OCI-LY3 (cell line): ENCODE results near the gene UBE2D3.

Experiments used
- H2AFZ ChIP-seq: fragments of 200-600, 300-600 bp; shearing (Covaris generic); 2 replicates; pipeline ENCODE4 v1.6.0; 2014; ENCODE audit warnings: antibody characterized with exemption, low read depth, low read length
- H3K27ac ChIP-seq: fragments of 200-600, 300-600 bp; sonication (generic); 2 replicates; pipeline ENCODE4 v1.5.1; 2014; ENCODE audit warnings: mild to moderate bottlenecking, low read length, moderate library complexity, mixed read lengths
- H3K27me3 ChIP-seq: fragments of 200-600, 300-600 bp; sonication (generic); 2 replicates; pipeline ENCODE4 v1.6.1; 2014; ENCODE audit warnings: low read depth, low read length, mixed read lengths
- H3K36me3 ChIP-seq: fragments of 200-600, 300-600 bp; sonication (generic); replicated peaks from 2 replicates; pipeline ENCODE3; 2014; ENCODE audit warnings: low read depth, low read length, mixed read lengths
- H3K4me1 ChIP-seq: fragments of 300-600, 200-600 bp; sonication (generic); 2 replicates; pipeline ENCODE4 v1.6.1; 2014; ENCODE audit warnings: low read length, mixed read lengths
- H3K4me2 ChIP-seq: fragments of 200-600, 300-600 bp; sonication (generic); 2 replicates; pipeline ENCODE4 v1.6.1; 2014; ENCODE audit warnings: low read length, mixed read lengths
- H3K4me3 ChIP-seq: fragments of 300-600, 200-600 bp; sonication (generic); 2 replicates; pipeline ENCODE4 v1.5.1; 2014; ENCODE audit warnings: antibody characterized with exemption, mild to moderate bottlenecking, low read length, moderate library complexity
- H3K79me2 ChIP-seq: fragments of 300-600, 200-600 bp; shearing (Covaris generic); 2 replicates; pipeline ENCODE4 v1.6.1; 2014; ENCODE audit warnings: mild to moderate bottlenecking, low read length, mixed read lengths
- H3K9ac ChIP-seq: fragments of 300-600, 200-600 bp; shearing (Covaris generic); 2 replicates; pipeline ENCODE4 v1.6.0; 2014; ENCODE audit warnings: mild to moderate bottlenecking, low read length, moderate library complexity
- H3K9me3 ChIP-seq: fragments of 200-600, 300-600 bp; shearing (Covaris generic); 2 replicates; pipeline ENCODE4 v1.6.1; 2014; ENCODE audit warnings: low read length, mixed read lengths; ENCODE audit not compliant: insufficient read depth
- H4K20me1 ChIP-seq: fragments of 200-600, 300-600 bp; sonication (generic); 2 replicates; pipeline ENCODE4 v1.6.1; 2016; ENCODE audit warnings: low read length, mixed read lengths; ENCODE audit not compliant: insufficient read depth
- CTCF ChIP-seq: fragments of 200-600, 300-600 bp; sonication (generic); IDR thresholded peaks from 2 replicates; pipeline ENCODE4 v1.5.1; 2014; ENCODE audit warnings: antibody characterized with exemption, low read length, low read depth
- EZH2phosphoT487 ChIP-seq: fragments of 200-600 bp; shearing (Covaris generic); IDR thresholded peaks from 2 replicates; pipeline ENCODE4 v1.6.1; 2018; ENCODE audit warnings: antibody characterized with exemption, mixed run types, low read depth

UBE2D3 gene

GRCh38 chr4:102758241-102759160, 68.8 kb downstream of the UBE2D3 start:
- H3K4me2 ChIP-seq, result no peak overlapping the region

GRCh38 chr4:102757681-102758080, 69.7 kb downstream of the UBE2D3 start:
- Histone ChIP-seq H3K9ac (no peak overlapping the region), H4K20me1 (peaks cover 29% of the 10 kb centered on the region), H3K4me2 (no peak overlapping the region), H3K4me1 (peaks cover 14% of the 10 kb centered on the region), H3K27me3 (no peaks in the 10 kb centered on the region), H3K79me2 (peaks cover 55% of the 10 kb centered on the region), H3K27ac (no peak overlapping the region), H3K4me3 (no peak overlapping the region), H3K36me3 (peaks cover 14% of the 10 kb centered on the region), H2AFZ (no peak overlapping the region), H3K9me3 (no peaks in the 10 kb centered on the region)
- TF ChIP-seq CTCF, result no peak
- no peak for TF ChIP-seq EZH2phosphoT487

More at GRCh38 chr4:102758241-102759160, 68.8 kb downstream of the UBE2D3 start:
- Histone ChIP-seq H3K36me3 (peaks cover 14% of the 10 kb centered on the region), H4K20me1 (peaks cover 29% of the 10 kb centered on the region), H3K27ac (no peak overlapping the region), H3K4me3 (no peak overlapping the region), H3K27me3 (no peaks in the 10 kb centered on the region), H3K9me3 (no peaks in the 10 kb centered on the region), H3K79me2 (peaks cover 50% of the 10 kb centered on the region), H2AFZ (no peak overlapping the region), H3K4me1 (peaks cover 14% of the 10 kb centered on the region), H3K9ac (no peak overlapping the region)
- TF ChIP-seq CTCF (no peak), EZH2phosphoT487 (no peak)

- H3K4me1 ChIP-seq, result peaks cover under 1% of the 10 kb centered on the region
- no peaks in the 10 kb centered on the region for H3K9me3 ChIP-seq
- TF ChIP-seq CTCF, result no peak
- TF ChIP-seq EZH2phosphoT487, result no peak
- H3K79me2 ChIP-seq, result peaks cover 70% of the 10 kb centered on the region
- peaks cover 18% of the 10 kb centered on the region for H3K36me3 ChIP-seq
- peaks cover 50% of the 10 kb centered on the region for H4K20me1 ChIP-seq
- H3K27ac ChIP-seq, result no peak overlapping the region
- no peak overlapping the region for H3K9ac ChIP-seq
- H3K27me3 ChIP-seq, result no peaks in the 10 kb centered on the region
- no peak overlapping the region for H3K4me3 ChIP-seq
- H3K4me2 ChIP-seq, result no peak overlapping the region
- H2AFZ ChIP-seq, result no peak overlapping the region
Measured at GRCh38 chr4:102754044-102754443, 73.3 kb downstream of the UBE2D3 start.

- Histone ChIP-seq H3K36me3 (peaks cover 12% of the 10 kb centered on the region), H2AFZ (no peak overlapping the region), H4K20me1 (peaks cover 41% of the 10 kb centered on the region; the same call in 1 of the 2 replicates), H3K27me3 (no peaks in the 10 kb centered on the region), H3K9ac (no peak overlapping the region), H3K79me2 (peaks cover 59% of the 10 kb centered on the region), H3K27ac (no peak overlapping the region), H3K9me3 (no peaks in the 10 kb centered on the region), H3K4me1 (no peaks in the 10 kb centered on the region), H3K4me3 (no peak overlapping the region), H3K4me2 (no peak overlapping the region)
- TF ChIP-seq CTCF, result no peak
- no peak for TF ChIP-seq EZH2phosphoT487
Measured at GRCh38 chr4:102751941-102752340, 75.4 kb downstream of the UBE2D3 start.
